Natural killer cell (primary cell): ENCODE measurements around the gene HEPN1. TPM values are rescaled to one million over a fixed set of nuclear protein-coding genes. Genes with fewer than 3 reads are reported as not detected.

Source experiments
- ATAC-seq, 3 donors: fragments of 150-1000 bp in 2 of 3; fragments of 200-7000 bp in 1 of 3; cut with Tn5 transposase; 1 replicate in 1 of 3; 2 replicates in 2 of 3; pipeline ENCODE4 v1.10.0; 2021; ENCODE audit warnings: mild to moderate bottlenecking in 2 of 3, moderate library complexity in 2 of 3
- DNase-seq, 2 donors: peaks; one replicate each; pipeline versions ENCODE4 v3.0.0 to v3.0.0-alpha.2; 2013 to 2021; ENCODE audit warnings: mixed read lengths in 1 of 2
- H3K27ac ChIP-seq: one replicate; pipeline ENCODE4 v1.5.1; 2013; ENCODE audit warnings: mild to moderate bottlenecking, low read length
- H3K27me3 ChIP-seq: one replicate; pipeline ENCODE4 v1.6.1; 2013; ENCODE audit warnings: low read length; ENCODE audit not compliant: control insufficient read depth, insufficient read depth
- H3K36me3 ChIP-seq: one replicate; pipeline ENCODE4 v1.6.1; 2013; ENCODE audit warnings: low read length; ENCODE audit not compliant: control insufficient read depth, insufficient read depth
- H3K4me1 ChIP-seq: one replicate; pipeline ENCODE4 v1.6.1; 2013; ENCODE audit warnings: low read length; ENCODE audit not compliant: control insufficient read depth, insufficient read depth
- H3K4me3 ChIP-seq: one replicate; pipeline ENCODE4 v1.5.1; 2013; ENCODE audit warnings: low read length
- H3K9me3 ChIP-seq: one replicate; pipeline ENCODE4 v1.6.1; 2013; ENCODE audit warnings: low read length; ENCODE audit not compliant: control insufficient read depth, insufficient read depth
- H3K27ac Mint-ChIP-seq, 2 donors: one replicate each; pipeline ENCODE4 v1.8.0; 2022; ENCODE audit warnings: mild to moderate bottlenecking in 2 of 2, mixed read lengths in 2 of 2, moderate library complexity in 1 of 2
- H3K27me3 Mint-ChIP-seq, 2 donors: one replicate each; pipeline ENCODE4 v1.8.0; 2022; ENCODE audit warnings: low read depth in 2 of 2, mixed read lengths in 2 of 2
- H3K36me3 Mint-ChIP-seq: one replicate; pipeline ENCODE4 v1.8.0; 2022; ENCODE audit warnings: mixed read lengths
- H3K4me1 Mint-ChIP-seq, 2 donors: one replicate each; pipeline ENCODE4 v1.8.0; 2022; ENCODE audit warnings: mixed read lengths in 2 of 2
- H3K4me3 Mint-ChIP-seq: one replicate; pipeline ENCODE4 v1.8.0; 2022; ENCODE audit warnings: mild to moderate bottlenecking, moderate library complexity, mixed read lengths
- H3K9me3 Mint-ChIP-seq, 2 donors: one replicate each; pipeline ENCODE4 v1.8.0; 2022; ENCODE audit warnings: mixed read lengths in 2 of 2
- WGBS: methylation state at CpG from one replicate; pipeline ENCODE4 v1.1.7; 2013; ENCODE audit warnings: missing lambda C conversion rate; ENCODE audit not compliant: insufficient coverage; 5-methylcytosine and 5-hydroxymethylcytosine counted together
- intact Hi-C: fragments of 100-400 bp; cut with micrococcal nuclease; formaldehyde crosslinking; loops from one replicate; pipeline ENCODE4 v1.14.2; 2022
- total RNA-seq, 4 donors: library from RNA; stranded (reverse); fragments of 120-200 nt in 1 of 4; gene quantifications; one replicate each; pipeline versions ENCODE4 v1.2.3 to v1.2.4, GENCODE V29; 2013 to 2022
- TF ChIP-seq, protein P1 (sequence below): fragments of 200-600 bp; IDR thresholded peaks from one replicate; pipeline ENCODE4 v1.8.0; 2022; ENCODE audit warnings: antibody characterized with exemption

The HEPN1 gene
- total RNA-seq, 3 donors from 2014 or later (not counting 1 experiment from before 2014, with no cell fraction given) = not detected

- peak overlapping the region; percentile 74 for H3K4me3 ChIP-seq
- H3K9me3 ChIP-seq = no peaks in the 10 kb centered on the region
- TF ChIP-seq, protein P1, sequence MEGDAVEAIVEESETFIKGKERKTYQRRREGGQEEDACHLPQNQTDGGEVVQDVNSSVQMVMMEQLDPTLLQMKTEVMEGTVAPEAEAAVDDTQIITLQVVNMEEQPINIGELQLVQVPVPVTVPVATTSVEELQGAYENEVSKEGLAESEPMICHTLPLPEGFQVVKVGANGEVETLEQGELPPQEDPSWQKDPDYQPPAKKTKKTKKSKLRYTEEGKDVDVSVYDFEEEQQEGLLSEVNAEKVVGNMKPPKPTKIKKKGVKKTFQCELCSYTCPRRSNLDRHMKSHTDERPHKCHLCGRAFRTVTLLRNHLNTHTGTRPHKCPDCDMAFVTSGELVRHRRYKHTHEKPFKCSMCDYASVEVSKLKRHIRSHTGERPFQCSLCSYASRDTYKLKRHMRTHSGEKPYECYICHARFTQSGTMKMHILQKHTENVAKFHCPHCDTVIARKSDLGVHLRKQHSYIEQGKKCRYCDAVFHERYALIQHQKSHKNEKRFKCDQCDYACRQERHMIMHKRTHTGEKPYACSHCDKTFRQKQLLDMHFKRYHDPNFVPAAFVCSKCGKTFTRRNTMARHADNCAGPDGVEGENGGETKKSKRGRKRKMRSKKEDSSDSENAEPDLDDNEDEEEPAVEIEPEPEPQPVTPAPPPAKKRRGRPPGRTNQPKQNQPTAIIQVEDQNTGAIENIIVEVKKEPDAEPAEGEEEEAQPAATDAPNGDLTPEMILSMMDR = no peak
- peak overlapping the region; percentile 85 for H3K27ac ChIP-seq
- H3K9me3 Mint-ChIP-seq = no peaks in the 10 kb centered on the region
- H3K27me3 Mint-ChIP-seq = peaks cover 18 to 26% of the 10 kb centered on the region in 2 donors
- H3K36me3 ChIP-seq = no peaks in the 10 kb centered on the region
- 14% methylated on average over 28 of the region's 30 CpGs for WGBS
- H3K4me3 Mint-ChIP-seq = peak overlapping the region; percentile 90
- H3K27ac Mint-ChIP-seq = peak overlapping the region; percentile 53 to 92
- DNase-seq = no peak
- peaks cover 19% of the 10 kb centered on the region for H3K4me1 ChIP-seq
- no peaks in the 10 kb centered on the region for H3K36me3 Mint-ChIP-seq
- H3K4me1 Mint-ChIP-seq = peaks cover 16 to 54% of the 10 kb centered on the region in 2 donors
- no peak for ATAC-seq
- intact Hi-C loops = loop anchor here (2.0 to 5.0 kb wide), 2 partner anchors 44 to 75 kb away; partner anchors contain the start of gene CCDC15
- peaks cover 3% of the 10 kb centered on the region for H3K27me3 ChIP-seq
These were observed 42.0 kb upstream of the HEPN1 start for GRCh38 chr11:124876818-124877630.

DNA sequence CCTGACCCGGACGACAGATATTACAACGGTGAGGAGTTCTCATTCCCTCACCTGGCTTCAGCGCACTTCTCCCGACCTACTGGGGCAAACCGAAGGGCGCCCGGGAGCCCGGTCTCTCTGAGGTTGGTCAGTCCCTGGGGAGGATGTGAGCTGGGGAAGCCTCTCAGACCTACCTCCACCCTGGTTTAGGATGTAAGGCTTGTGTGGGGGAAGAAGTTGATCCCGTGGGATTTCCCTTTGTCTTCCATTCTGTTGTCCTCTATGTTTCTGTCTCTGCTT, 41.5 kb upstream of the HEPN1 start:
- Histone ChIP-seq H3K9me3 (no peaks in the 10 kb centered on the region), H3K27me3 (peaks cover 3% of the 10 kb centered on the region), H3K36me3 (no peaks in the 10 kb centered on the region), H3K27ac (no peak overlapping the region), H3K4me3 (no peak overlapping the region), H3K4me1 (peaks cover 19% of the 10 kb centered on the region)
- H3K36me3 Mint-ChIP-seq = no peaks in the 10 kb centered on the region
- peaks cover 16 to 54% of the 10 kb centered on the region in 2 donors for H3K4me1 Mint-ChIP-seq
- H3K27me3 Mint-ChIP-seq = peaks cover 13 to 22% of the 10 kb centered on the region in 2 donors
- peak overlapping the region; percentile 53 to 92 for H3K27ac Mint-ChIP-seq
- peak overlapping the region; percentile 90 for H3K4me3 Mint-ChIP-seq
- H3K9me3 Mint-ChIP-seq = no peaks in the 10 kb centered on the region
- TF ChIP-seq, protein P1 = no peak
- ATAC-seq (no peak), DNase-seq (no peak)
- intact Hi-C loops = loop anchor here (2.0 to 5.0 kb wide), 2 partner anchors 43 to 75 kb away; partner anchors contain the start of gene CCDC15
- 50% methylated on average over 6 of the region's 10 CpGs for WGBS

- H3K9me3 ChIP-seq = no peaks in the 10 kb centered on the region
- H3K27ac ChIP-seq = no peak overlapping the region
- intact Hi-C loops = loop anchor here (2.0 to 5.0 kb wide), 2 partner anchors 43 to 74 kb away; partner anchors contain the start of gene CCDC15
- H3K4me1 ChIP-seq = peaks cover 19% of the 10 kb centered on the region
- ATAC-seq = no peak
- peak overlapping the region; percentile 53 to 92 for H3K27ac Mint-ChIP-seq
- WGBS = 85% methylated on average over 16 of the region's 17 CpGs
- H3K4me1 Mint-ChIP-seq = peaks cover 16 to 54% of the 10 kb centered on the region in 2 donors
- no peaks in the 10 kb centered on the region for H3K36me3 Mint-ChIP-seq
- H3K4me3 Mint-ChIP-seq = peak overlapping the region; percentile 90
- TF ChIP-seq, protein P1 = no peak
- H3K4me3 ChIP-seq = no peak overlapping the region
- H3K9me3 Mint-ChIP-seq = no peaks in the 10 kb centered on the region
- H3K27me3 ChIP-seq = peaks cover 3% of the 10 kb centered on the region
- no peak for DNase-seq
- H3K27me3 Mint-ChIP-seq = peaks cover 11 to 16% of the 10 kb centered on the region in 2 donors
- no peaks in the 10 kb centered on the region for H3K36me3 ChIP-seq
These were observed 40.9 kb upstream of the HEPN1 start for GRCh38 chr11:124877910-124878758.
